ENCODE results near the gene AKAP12.

GRCh38 chr6:151205721-151206600, 33.8 kb upstream of the AKAP12 start:
- TF ChIP-seq TARDBP (IDR thresholded peaks at IDR 0.05) = no peak
- no peak for TF ChIP-seq PKNOX1 (IDR thresholded peaks at IDR 0.05)
- no peak for TF ChIP-seq FOXK2 (IDR thresholded peaks at IDR 0.05)
- TF ChIP-seq ELF4 (IDR thresholded peaks at IDR 0.05) = no peak
- no peak for TF ChIP-seq CTBP1 (IDR thresholded peaks at IDR 0.05; ENCODE audit: borderline replicate concordance)
- no peak for TF ChIP-seq FOXM1 (IDR thresholded peaks at IDR 0.05; ENCODE audit: borderline replicate concordance)

All from HEK293T (cell line).